ENCODE data around the gene KCNAB2.

- TF ChIP-seq POLR2A (IDR thresholded peaks at IDR 0.05) (no peak), CTCF (IDR thresholded peaks at IDR 0.05) (no peak), POLR2AphosphoS5 (IDR thresholded peaks at IDR 0.05; ENCODE audit: insufficient read depth in 1 of 2, low read depth in 1 of 2) (no peak)
Measured at GRCh38 chr1:6022193-6022592, 23.5 kb upstream of the KCNAB2 start.
